Gastroesophageal sphincter (tissue), 3 donors: ENCODE measurements around the gene UBE2J2.

Source experiments
- POLR2A ChIP-seq, 2 donors: fragments of 450-650 bp; IDR thresholded peaks; one replicate each; pipeline ENCODE4 v1.6.1; 2017; ENCODE audit warnings: antibody characterized with exemption in 2 of 2, mild to moderate bottlenecking in 2 of 2, moderate library complexity in 1 of 2
- TF ChIP-seq, protein P1 (sequence below), 4 experiments: fragments of 200-600 bp in 2 of 4; fragments of 450-650 bp in 2 of 4; sonication (generic) in 1 of 4; IDR thresholded peaks; one replicate each; pipeline ENCODE4 v1.5.1; 2017 to 2019; ENCODE audit warnings: antibody characterized with exemption in 4 of 4, mild to moderate bottlenecking in 2 of 4, moderate library complexity in 2 of 4

- TF ChIP-seq, protein P1, sequence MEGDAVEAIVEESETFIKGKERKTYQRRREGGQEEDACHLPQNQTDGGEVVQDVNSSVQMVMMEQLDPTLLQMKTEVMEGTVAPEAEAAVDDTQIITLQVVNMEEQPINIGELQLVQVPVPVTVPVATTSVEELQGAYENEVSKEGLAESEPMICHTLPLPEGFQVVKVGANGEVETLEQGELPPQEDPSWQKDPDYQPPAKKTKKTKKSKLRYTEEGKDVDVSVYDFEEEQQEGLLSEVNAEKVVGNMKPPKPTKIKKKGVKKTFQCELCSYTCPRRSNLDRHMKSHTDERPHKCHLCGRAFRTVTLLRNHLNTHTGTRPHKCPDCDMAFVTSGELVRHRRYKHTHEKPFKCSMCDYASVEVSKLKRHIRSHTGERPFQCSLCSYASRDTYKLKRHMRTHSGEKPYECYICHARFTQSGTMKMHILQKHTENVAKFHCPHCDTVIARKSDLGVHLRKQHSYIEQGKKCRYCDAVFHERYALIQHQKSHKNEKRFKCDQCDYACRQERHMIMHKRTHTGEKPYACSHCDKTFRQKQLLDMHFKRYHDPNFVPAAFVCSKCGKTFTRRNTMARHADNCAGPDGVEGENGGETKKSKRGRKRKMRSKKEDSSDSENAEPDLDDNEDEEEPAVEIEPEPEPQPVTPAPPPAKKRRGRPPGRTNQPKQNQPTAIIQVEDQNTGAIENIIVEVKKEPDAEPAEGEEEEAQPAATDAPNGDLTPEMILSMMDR (IDR thresholded peaks at IDR 0.05) = peak in 3 of 4 experiments; percentile 58 to 71 (median 66)
- no peak for TF ChIP-seq POLR2A (IDR thresholded peaks at IDR 0.05)
These were observed 16.6 kb upstream of the UBE2J2 start for GRCh38 chr1:1290238-1290731.
